Activated CD4-positive, alpha-beta T cell treated with anti-CD3 and anti-CD28 coated beads, Interleukin-10, Interleukin-2, amounts not matched to agents 100 ng/mL and 50 ng/mL, durations not matched to agents 16 hours and 8 hours (primary cell): ENCODE data around the gene DCDC1.

Experiments used
- DNase-seq: peaks from one replicate; pipeline ENCODE4 v3.0.0-alpha.2; 2020

Gene DCDC1

DNA sequence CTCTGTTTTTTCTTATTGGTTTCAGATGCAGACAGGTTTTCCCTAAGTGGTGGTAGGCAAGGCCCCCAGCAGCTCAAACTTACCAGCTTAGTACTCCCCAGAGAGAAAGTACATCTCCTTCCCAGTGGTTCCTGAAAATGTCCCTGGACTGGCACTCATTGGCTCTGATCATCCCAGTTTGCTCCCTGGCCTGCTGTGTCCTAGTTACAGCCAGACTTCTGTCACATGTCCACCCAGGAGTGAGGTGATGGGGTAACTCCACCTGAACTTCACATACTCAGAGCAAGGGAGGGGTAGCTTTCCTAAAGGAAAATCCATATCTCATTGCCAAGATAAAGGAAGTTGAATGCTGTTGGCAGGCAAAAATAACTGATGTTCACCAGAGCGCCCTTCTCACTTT lies 546.4 kb downstream of the DCDC1 start:
- DNase-seq = no peak

DNA sequence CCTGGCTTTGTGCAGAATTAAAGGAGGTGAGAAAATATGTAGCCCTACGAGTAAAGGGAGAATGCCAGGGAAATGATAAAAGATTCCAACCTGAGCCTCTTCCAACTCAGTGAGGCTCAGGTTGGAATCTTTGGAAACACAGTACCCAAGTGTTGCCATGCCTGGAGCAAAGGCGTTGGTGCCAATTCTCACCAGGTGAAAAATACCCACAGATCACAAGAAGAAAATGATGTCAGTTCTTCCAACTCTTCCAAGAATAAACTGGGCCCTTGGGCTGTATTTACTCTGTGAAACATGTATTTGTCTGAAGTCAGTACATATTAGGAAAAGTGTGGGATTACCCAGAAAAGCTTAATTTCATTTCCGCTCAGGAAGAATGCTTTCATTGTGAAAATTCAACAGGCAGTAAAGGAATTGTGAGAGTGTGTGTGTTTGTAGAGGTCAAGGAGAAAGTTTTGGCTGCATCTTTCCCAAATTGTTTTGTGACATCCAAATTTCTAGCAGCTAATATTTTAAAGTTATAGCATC lies 548.0 kb downstream of the DCDC1 start:
- no peak for DNase-seq

DNA sequence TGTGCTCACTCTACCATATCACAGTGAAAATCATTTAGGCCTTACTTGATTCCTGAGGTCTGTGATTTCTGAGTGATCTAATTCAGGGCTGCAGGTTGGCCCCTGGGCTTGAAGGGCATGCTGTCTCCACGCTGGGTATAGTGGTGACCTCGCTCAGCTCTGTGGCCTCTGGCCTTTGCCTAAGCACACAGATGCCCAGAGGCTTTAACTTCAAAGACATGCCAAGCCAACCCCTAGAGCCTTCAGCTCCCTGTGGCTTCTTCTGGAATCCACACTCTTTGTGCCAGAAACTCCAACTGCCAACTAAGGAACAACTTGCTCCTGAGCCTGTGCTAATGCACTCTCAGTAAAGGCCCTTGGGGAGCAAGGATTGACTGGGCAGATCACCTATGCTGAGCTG lies 550.8 kb downstream of the DCDC1 start:
- DNase-seq = no peak

DNA sequence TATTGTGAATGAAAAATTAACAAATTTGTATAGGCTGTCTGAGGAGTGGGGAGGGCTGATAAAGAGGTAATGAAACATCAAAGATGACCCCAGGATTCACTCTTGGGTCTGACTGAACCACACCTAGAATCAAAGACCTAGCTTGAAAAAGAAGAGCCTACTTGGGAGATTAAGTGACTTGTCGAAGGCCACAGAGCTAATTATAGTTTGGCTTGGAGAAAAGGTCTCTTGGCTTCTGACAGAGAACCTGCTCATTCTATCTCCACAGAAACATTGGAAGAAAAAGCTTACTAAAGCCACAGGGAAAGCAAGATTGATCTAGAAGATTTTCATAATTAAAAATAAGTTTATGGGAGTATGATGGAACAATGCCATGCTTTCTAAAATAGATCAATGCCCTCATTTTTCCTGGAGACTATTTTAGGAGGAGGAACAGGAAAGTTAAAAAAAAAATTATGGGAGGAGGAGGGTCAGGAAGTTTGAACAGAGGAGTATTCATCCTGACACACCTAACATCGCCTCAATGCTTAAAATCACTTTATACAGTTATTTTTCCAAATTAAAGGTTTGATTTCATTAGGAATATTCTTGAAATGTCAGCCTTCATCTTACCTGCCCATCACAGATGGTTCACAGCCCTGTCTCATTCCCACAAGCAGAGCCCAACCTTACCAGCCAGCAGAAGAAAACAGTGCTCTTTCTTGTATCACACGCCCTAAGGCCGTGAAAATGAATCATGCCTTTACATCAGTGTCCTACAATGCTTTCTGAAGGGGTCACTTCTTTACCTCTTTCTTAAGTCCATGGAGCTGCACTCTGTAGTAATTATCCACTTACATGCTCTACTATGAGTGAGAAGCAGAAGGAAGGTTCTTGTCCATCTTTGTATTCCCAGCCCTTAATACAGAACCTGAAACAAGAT lies 552.3 kb downstream of the DCDC1 start:
- no peak for DNase-seq

DNA sequence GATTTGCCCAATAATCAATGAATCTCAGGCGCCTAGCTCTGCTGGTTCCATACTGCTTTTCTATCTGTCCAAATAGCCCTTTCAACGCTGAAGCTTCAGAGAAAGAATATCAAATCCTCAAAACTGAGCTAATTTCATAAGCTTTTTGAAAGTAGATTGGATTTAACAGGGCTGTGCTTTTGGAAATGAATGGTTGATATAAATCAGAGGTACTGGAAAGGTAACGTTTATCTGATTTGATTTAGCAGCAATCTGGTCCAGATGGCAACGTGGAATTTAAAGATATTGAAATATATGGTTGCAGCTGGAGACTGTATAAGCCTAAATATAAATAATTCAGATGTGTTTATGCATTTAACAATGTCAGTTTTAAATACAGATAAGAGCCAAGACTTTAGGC lies 553.9 kb downstream of the DCDC1 start:
- no peak for DNase-seq

DNA sequence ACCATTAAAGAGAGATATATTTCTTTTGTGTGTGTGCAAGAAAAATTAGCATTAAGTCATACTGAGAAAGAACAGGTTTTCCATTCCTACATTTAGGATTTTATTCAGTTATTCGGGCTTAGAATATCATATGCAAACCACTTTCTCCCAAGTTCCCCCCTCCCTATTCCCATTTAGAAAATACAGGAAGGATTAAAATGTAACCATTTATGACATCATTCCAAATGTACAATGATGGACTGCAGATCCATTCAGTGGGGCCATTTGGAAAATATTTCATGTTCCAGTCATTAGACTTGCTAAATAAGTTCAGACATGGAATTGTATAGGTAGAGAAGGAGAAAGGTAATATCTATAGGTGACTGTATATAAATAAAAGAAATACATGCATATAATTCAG lies 554.8 kb downstream of the DCDC1 start:
- DNase-seq = no peak
